UCSD-AML1 (cell line): ENCODE results near the gene NPC1.
"Not testable (repeated sequence)": the region's sequence is repeated elsewhere in the genome, so short reads cannot be mapped to it uniquely, and the experiment has no call there.

ENCODE experiments used
- DNase-seq: peaks from one replicate; lab custom pipeline; 2025; ENCODE audit not compliant: unreplicated experiment; lab: John Stamatoyannopoulos, UW

Gene NPC1

DNA sequence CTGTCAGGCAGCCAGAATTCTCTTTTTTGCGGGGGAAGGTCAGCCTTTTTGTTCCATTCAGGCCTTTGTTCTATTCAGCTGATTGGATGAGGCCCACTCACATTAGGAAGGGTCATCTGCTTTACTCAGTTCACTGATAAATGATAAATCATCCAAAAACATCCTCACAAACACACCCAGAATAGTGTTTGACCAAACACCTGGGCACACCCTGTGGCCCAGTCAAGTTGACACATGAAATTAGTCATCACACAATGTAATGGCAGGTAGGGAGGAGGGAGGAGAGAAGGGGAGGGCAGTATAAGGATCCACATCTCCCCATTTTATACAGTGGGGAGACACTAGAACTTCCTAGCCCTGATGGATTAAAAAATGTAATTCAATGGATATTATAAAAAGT lies 91.3 kb downstream of the NPC1 start:
- DNase-seq = no peak

DNA sequence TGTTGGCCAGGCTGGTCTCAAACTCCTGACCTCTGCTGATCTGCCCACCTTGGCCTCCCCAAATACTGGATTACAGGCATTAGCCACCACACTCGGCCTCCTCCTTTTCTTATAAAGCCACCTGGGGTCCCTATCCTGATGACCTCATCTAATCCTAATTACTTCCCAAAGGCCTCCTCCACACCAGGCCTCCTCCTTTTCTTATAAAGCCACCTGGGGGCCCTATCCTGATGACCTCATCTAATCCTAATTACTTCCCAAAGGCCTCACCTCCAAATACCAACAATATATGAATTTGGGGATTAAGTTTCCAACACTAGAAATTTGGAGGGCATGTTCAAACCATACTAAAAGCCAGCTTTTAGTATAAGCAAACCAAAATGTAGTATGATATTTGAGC lies 92.7 kb downstream of the NPC1 start:
- DNase-seq = no peak

DNA sequence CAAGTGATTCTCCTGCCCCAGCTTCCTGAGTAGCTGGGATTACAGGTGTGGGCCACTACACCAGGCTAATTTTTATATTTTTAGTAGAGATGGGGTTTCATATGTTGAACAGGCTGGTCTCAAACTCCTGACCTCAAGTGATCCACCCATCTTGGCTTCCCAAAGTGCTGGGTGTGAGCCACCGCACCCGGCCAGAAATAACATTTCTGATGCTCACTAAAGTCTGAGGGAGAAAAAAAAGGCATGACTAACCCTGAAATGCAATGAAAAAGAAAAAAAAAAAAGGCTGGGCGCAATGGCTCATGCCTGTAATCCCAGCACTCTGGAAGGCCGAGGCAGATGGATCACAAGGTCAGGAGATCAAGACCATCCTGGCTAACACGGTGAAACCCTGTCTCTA lies 96.7 kb downstream of the NPC1 start:
- DNase-seq = not testable (repeated sequence)

DNA sequence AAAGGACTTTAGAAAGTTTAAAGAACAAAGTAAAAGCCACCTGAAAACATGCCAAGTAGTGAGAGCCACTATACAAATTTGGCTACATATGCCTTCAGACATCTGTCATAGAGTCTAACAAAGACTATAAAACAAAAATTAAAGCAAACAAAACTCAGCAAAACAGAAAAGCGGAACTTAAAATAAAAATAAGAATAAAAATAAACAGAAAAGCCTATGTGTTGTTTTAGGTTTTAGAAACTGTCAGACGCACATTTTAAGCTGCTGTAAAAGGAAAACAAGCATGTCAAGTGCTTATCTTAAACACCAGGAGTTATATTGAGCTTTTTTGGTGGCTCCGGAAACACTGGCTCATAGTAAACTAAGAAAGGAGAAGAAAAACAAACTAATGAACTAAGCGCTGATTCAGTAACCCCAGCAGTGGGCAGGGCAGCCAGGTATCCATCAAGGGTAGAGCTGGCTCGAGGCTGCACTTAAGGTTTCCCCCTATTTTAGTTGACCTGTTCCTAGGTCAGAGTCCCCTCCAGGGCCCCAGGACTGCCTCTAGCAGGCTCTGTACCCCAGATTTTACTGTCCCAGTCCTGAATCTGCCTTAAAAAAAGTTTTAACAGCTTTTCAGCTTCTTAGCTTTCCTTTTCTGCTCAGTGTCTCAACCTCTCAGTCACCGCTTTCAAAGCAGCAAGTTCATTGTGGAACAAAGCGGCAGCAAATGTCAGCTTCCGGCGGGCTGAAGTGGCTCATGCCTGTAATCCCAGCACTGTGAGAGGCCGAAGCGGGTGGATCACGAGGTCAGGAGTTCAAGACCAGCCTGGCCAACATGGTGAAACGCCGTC lies 98.4 kb downstream of the NPC1 start:
- DNase-seq = peak; percentile 75

DNA sequence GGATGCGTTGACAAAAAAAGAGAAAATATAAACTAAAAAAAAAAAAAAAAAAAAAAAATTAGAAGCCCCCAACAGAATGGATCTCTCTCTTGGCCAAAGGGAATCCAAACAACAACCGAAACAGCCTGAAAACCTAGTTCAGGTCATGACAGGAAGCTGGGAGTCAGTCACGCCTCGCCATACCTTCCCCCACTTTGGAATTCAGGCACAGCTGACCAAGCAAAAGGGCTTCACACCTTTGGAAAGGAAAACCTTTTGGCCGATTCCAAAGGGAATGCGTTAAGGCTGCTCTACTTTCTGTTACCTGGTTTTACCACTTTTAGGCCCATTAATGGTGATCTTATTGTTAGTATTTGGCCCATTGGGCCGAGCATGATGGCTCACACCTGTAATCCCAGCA lies 100.9 kb downstream of the NPC1 start:
- DNase-seq = no peak

DNA sequence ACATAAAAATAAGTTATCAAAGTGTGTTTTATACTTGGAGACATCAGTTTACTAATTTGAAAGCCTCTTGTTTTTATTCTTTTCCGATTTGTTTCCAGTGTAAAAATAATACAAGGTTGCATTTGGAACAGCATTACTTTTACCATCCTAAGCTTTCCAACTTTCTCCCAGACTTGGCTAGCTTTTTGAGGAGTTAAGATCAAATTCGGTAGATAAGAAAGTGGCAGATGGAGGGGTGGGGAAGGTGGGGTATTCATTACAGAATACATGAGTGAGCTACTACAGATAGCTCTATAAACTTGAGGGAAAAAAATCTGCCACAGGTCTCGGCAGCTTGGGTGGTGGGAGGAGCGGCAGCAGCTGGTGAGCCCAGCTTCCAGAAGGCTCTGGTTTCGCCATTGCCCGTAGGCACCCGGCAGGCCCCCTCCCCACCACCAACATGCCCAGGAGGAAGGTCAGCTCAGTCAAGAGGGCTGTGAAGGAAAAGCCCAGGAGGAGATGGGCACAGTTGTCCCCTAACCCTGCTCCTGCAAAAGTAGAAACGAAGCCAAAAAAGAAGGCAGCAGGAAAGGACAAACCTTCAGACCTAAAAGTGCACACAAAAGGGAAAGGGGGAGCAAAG lies 101.6 kb downstream of the NPC1 start:
- no peak for DNase-seq
